ENCODE measurements around the gene SMAD5. TPM values are rescaled to one million over a fixed set of nuclear protein-coding genes. Genes with fewer than 3 reads are reported as not detected.

Gene SMAD5
- total RNA-seq, 1 experiment from 2014 or later, result 106 TPM

GRCh38 chr5:136212252-136212721, 79.6 kb downstream of the SMAD5 start:
- intact Hi-C loops (cut with micrococcal nuclease), result loop anchor here (1.0 kb wide), 3 partner anchors 130 to 651 kb away; no protein-coding TSS in a partner anchor
- peaks cover 5% of the 10 kb centered on the region for H3K4me1 Mint-ChIP-seq (ENCODE audit: insufficient read depth, unreplicated experiment)
- TF ChIP-seq CTCF (IDR thresholded peaks at IDR 0.05; ENCODE audit: unreplicated experiment), result peak; percentile 96
- H3K4me3 Mint-ChIP-seq (ENCODE audit: unreplicated experiment), result no peak overlapping the region
- POLR2A ChIA-PET, result interaction anchor here (0.5 to 1.4 kb wide), 5 partner anchors 34 to 326 kb away, joined by 3 to 5 read pairs (median 3); no protein-coding TSS in a partner anchor
- peaks cover 13% of the 10 kb centered on the region for H3K27me3 Mint-ChIP-seq (ENCODE audit: insufficient read depth, unreplicated experiment)
- no TSS peak for BruUV-seq (replicated peaks)
- DNase-seq (ENCODE audit: unreplicated experiment), result peak; percentile 73
- H3K27ac Mint-ChIP-seq (ENCODE audit: low read depth, unreplicated experiment), result no peak overlapping the region
- no peaks in the 10 kb centered on the region for H3K36me3 Mint-ChIP-seq (ENCODE audit: insufficient read depth, unreplicated experiment)
- no peaks in the 10 kb centered on the region for H3K9me3 Mint-ChIP-seq (ENCODE audit: unreplicated experiment)
- CTCF ChIA-PET, result interaction anchor here (0.6 to 5.9 kb wide), 86 partner anchors 11 to 1824 kb away, joined by 3 to 78 read pairs (median 4); partner anchors contain the start of genes IL9, SLC25A48 and SMIM32

- no peak for DNase-seq (ENCODE audit: unreplicated experiment)
- Mint-ChIP-seq H3K4me1 (ENCODE audit: insufficient read depth, unreplicated experiment) (peaks cover 5% of the 10 kb centered on the region), H3K36me3 (ENCODE audit: insufficient read depth, unreplicated experiment) (no peaks in the 10 kb centered on the region), H3K4me3 (ENCODE audit: unreplicated experiment) (no peak overlapping the region), H3K27ac (ENCODE audit: low read depth, unreplicated experiment) (no peak overlapping the region), H3K27me3 (ENCODE audit: insufficient read depth, unreplicated experiment) (peaks cover 13% of the 10 kb centered on the region), H3K9me3 (ENCODE audit: unreplicated experiment) (no peaks in the 10 kb centered on the region)
- BruUV-seq (replicated peaks), result no TSS peak
- TF ChIP-seq CTCF (IDR thresholded peaks at IDR 0.05; ENCODE audit: unreplicated experiment), result no peak
- POLR2A ChIA-PET, result no interaction called here
- intact Hi-C loops (cut with micrococcal nuclease), result no loop called here
- CTCF ChIA-PET, result interaction anchor here (0.5 to 5.9 kb wide), 22 partner anchors 10 to 1138 kb away, joined by 3 to 78 read pairs (median 6); partner anchors contain the start of gene IL9
These were observed 81.4 kb downstream of the SMAD5 start for GRCh38 chr5:136213919-136214493.

- no TSS peak for BruUV-seq (replicated peaks)
- Mint-ChIP-seq H3K9me3 (ENCODE audit: unreplicated experiment) (no peaks in the 10 kb centered on the region), H3K27ac (ENCODE audit: low read depth, unreplicated experiment) (no peak overlapping the region), H3K4me3 (ENCODE audit: unreplicated experiment) (no peak overlapping the region), H3K36me3 (ENCODE audit: insufficient read depth, unreplicated experiment) (no peaks in the 10 kb centered on the region), H3K27me3 (ENCODE audit: insufficient read depth, unreplicated experiment) (peaks cover 5% of the 10 kb centered on the region), H3K4me1 (ENCODE audit: insufficient read depth, unreplicated experiment) (peaks cover 5% of the 10 kb centered on the region)
- ChIA-PET CTCF (no interaction called here), POLR2A (no interaction called here)
- no peak for TF ChIP-seq CTCF (IDR thresholded peaks at IDR 0.05; ENCODE audit: unreplicated experiment)
- intact Hi-C loops (cut with micrococcal nuclease), result no loop called here
- no peak for DNase-seq (ENCODE audit: unreplicated experiment)
These were observed 83.2 kb downstream of the SMAD5 start for GRCh38 chr5:136215812-136216211.

- H3K4me3 Mint-ChIP-seq (ENCODE audit: unreplicated experiment), result no peak overlapping the region
- ChIA-PET CTCF (interaction anchor here (1.0 kb wide), 1 partner anchor 379 kb away, joined by 3 read pairs; no protein-coding TSS in a partner anchor), POLR2A (no interaction called here)
- H3K9me3 Mint-ChIP-seq (ENCODE audit: unreplicated experiment), result peaks cover 3% of the 10 kb centered on the region
- DNase-seq (ENCODE audit: unreplicated experiment), result no peak
- no peak overlapping the region for H3K27ac Mint-ChIP-seq (ENCODE audit: low read depth, unreplicated experiment)
- no peaks in the 10 kb centered on the region for H3K36me3 Mint-ChIP-seq (ENCODE audit: insufficient read depth, unreplicated experiment)
- peaks cover 1% of the 10 kb centered on the region for H3K27me3 Mint-ChIP-seq (ENCODE audit: insufficient read depth, unreplicated experiment)
- intact Hi-C loops (cut with micrococcal nuclease), result no loop called here
- no TSS peak for BruUV-seq (replicated peaks)
- peaks cover 5% of the 10 kb centered on the region for H3K4me1 Mint-ChIP-seq (ENCODE audit: insufficient read depth, unreplicated experiment)
- TF ChIP-seq CTCF (IDR thresholded peaks at IDR 0.05; ENCODE audit: unreplicated experiment), result no peak
These were observed 83.6 kb downstream of the SMAD5 start for GRCh38 chr5:136216230-136216629.

Data from MCF 10A (cell line).